Smooth muscle cell (in vitro differentiated cells): Measurements from ENCODE around the gene CPS1. TPM values are rescaled to one million over a fixed set of nuclear protein-coding genes. Genes with fewer than 3 reads are reported as not detected.

Experiments used
- DNase-seq: peaks from one replicate; lab custom pipeline; 2025; ENCODE audit not compliant: unreplicated experiment; lab: John Stamatoyannopoulos, UW
- H2AFZ ChIP-seq: fragments of 200-600 bp; sonication (generic); 2 replicates; pipeline ENCODE4 v1.6.0; 2016; ENCODE audit warnings: antibody characterized with exemption, low read depth, mild to moderate bottlenecking
- H3F3A ChIP-seq: fragments of 200-600 bp; sonication (generic); 2 replicates; pipeline ENCODE4 v1.6.0; 2017; ENCODE audit warnings: antibody characterized with exemption, low read depth
- H3K27ac ChIP-seq: fragments of 200-600 bp; sonication (generic); 2 replicates; pipeline ENCODE4 v1.5.1; 2016; ENCODE audit warnings: low read depth, mild to moderate bottlenecking
- H3K27me3 ChIP-seq: fragments of 200-600 bp; sonication (generic); 2 replicates; pipeline ENCODE4 v1.6.1; 2016; ENCODE audit warnings: low read depth, mild to moderate bottlenecking
- H3K36me3 ChIP-seq: fragments of 200-600 bp; sonication (generic); 2 replicates; pipeline ENCODE4 v1.5.1; 2016; ENCODE audit warnings: low read depth
- H3K4me1 ChIP-seq: fragments of 200-600 bp; sonication (generic); 2 replicates; pipeline ENCODE4 v1.5.1; 2016; ENCODE audit warnings: low read depth
- H3K4me2 ChIP-seq: fragments of 200-600 bp; sonication (generic); 2 replicates; pipeline ENCODE4 v1.6.0; 2016; ENCODE audit warnings: mild to moderate bottlenecking
- H3K4me3 ChIP-seq: fragments of 200-600 bp; sonication (generic); 2 replicates; pipeline ENCODE4 v1.5.1; 2016; ENCODE audit warnings: mild to moderate bottlenecking
- H3K79me2 ChIP-seq: fragments of 200-600 bp; sonication (generic); 2 replicates; pipeline ENCODE4 v1.6.0; 2016; ENCODE audit warnings: low read depth, mild to moderate bottlenecking
- H3K9ac ChIP-seq: fragments of 200-600 bp; sonication (generic); 2 replicates; pipeline ENCODE4 v1.6.0; 2016; ENCODE audit warnings: low read depth
- H3K9me3 ChIP-seq: fragments of 200-600 bp; sonication (generic); replicated peaks from 2 replicates; pipeline ENCODE4 v1.5.1; 2016; ENCODE audit warnings: low read depth
- H4K20me1 ChIP-seq: fragments of 200-600 bp; sonication (generic); 2 replicates; pipeline ENCODE4 v1.6.0; 2016; ENCODE audit warnings: low read depth
- WGBS: methylation state at CpG from one replicate; pipeline ENCODE4 v1.1.7; 2016; ENCODE audit warnings: low lambda C conversion rate; 5-methylcytosine and 5-hydroxymethylcytosine counted together
- polyA plus RNA-seq: library from polyadenylated mRNA; unstranded; fragments of >200 nt; fragmentation: Nextera tagmentation; extraction: Ambion mirVana; gene quantifications from 2 replicates; pipeline ENCODE4 v1.2.1, GENCODE V29; 2016
- total RNA-seq: library from RNA; depleted of rRNA; stranded (reverse); fragments of >200 nt; gene quantifications from 2 replicates; pipeline ENCODE4 v1.2.3, GENCODE V29; 2014
- TF ChIP-seq, protein P1 (sequence below): fragments of 200-600 bp; sonication (generic); IDR thresholded peaks from 2 replicates; pipeline ENCODE4 v1.5.1; 2017; ENCODE audit warnings: borderline replicate concordance, mild to moderate bottlenecking, antibody characterized with exemption; ENCODE audit not compliant: insufficient read depth, poor library complexity, severe bottlenecking

CPS1 gene
- total and polyA plus RNA-seq, 2 experiments from 2014 or later: 0.63 to 8.3 TPM

DNA sequence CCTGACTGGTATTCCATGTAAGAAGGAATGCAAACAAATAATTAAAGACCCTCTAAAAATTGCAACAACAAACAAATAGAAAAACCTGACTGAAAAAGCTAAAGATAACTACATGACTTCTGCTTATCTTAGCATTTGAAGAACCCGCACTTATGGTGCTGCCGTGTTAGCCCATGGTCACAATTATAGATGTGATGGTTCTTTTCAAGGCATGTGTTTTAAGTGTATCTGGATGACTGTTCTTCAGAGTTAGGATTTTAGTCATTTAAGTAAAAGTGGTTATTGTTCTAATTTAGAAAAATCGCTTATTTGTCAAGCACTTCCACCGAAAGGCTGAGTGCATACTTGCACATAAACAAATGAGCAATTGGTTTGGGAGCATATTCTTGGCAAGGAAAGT is 77.3 kb downstream of the CPS1 start:
- WGBS: 90% methylated on average over 4 of the region's 4 CpGs
- Histone ChIP-seq H3K4me2 (no peak overlapping the region), H3K27ac (no peak overlapping the region), H3K4me3 (no peak overlapping the region), H3K27me3 (no peaks in the 10 kb centered on the region), H3F3A (no peaks in the 10 kb centered on the region), H3K9ac (no peak overlapping the region), H3K4me1 (no peaks in the 10 kb centered on the region), H3K79me2 (no peaks in the 10 kb centered on the region), H3K36me3 (no peaks in the 10 kb centered on the region), H3K9me3 (no peaks in the 10 kb centered on the region), H4K20me1 (no peaks in the 10 kb centered on the region), H2AFZ (no peak overlapping the region)
- no peak for DNase-seq
- TF ChIP-seq, protein P1, sequence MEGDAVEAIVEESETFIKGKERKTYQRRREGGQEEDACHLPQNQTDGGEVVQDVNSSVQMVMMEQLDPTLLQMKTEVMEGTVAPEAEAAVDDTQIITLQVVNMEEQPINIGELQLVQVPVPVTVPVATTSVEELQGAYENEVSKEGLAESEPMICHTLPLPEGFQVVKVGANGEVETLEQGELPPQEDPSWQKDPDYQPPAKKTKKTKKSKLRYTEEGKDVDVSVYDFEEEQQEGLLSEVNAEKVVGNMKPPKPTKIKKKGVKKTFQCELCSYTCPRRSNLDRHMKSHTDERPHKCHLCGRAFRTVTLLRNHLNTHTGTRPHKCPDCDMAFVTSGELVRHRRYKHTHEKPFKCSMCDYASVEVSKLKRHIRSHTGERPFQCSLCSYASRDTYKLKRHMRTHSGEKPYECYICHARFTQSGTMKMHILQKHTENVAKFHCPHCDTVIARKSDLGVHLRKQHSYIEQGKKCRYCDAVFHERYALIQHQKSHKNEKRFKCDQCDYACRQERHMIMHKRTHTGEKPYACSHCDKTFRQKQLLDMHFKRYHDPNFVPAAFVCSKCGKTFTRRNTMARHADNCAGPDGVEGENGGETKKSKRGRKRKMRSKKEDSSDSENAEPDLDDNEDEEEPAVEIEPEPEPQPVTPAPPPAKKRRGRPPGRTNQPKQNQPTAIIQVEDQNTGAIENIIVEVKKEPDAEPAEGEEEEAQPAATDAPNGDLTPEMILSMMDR: no peak

DNA sequence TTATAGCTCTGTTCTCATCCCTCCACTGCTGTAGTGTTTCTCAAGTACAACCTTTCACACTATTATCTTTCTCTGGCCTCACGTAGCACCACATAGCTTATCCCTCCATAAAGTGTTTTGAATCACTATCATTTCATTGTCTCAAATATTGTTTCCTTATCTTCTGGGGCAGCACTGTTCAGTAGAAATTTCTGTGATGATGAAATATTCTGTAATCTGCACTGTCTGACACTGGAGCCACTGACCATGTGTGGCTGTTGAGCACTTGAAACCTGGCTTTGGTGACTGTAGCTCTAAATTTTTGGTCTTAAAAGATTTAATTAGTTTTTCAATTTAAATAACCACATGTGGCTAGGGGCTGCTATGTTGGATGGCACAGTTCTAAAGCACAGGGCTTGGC is 78.9 kb downstream of the CPS1 start:
- Histone ChIP-seq H3K27me3 (no peaks in the 10 kb centered on the region), H3K27ac (no peak overlapping the region), H3K4me3 (no peak overlapping the region), H3F3A (no peaks in the 10 kb centered on the region), H3K36me3 (no peaks in the 10 kb centered on the region), H3K9ac (no peak overlapping the region), H2AFZ (no peak overlapping the region), H3K79me2 (no peaks in the 10 kb centered on the region), H4K20me1 (no peaks in the 10 kb centered on the region), H3K4me2 (no peak overlapping the region), H3K9me3 (no peaks in the 10 kb centered on the region), H3K4me1 (no peaks in the 10 kb centered on the region)
- DNase-seq: no peak
- 91% methylated on average over 1 of the region's 1 CpG for WGBS
- TF ChIP-seq, protein P1: no peak

DNA sequence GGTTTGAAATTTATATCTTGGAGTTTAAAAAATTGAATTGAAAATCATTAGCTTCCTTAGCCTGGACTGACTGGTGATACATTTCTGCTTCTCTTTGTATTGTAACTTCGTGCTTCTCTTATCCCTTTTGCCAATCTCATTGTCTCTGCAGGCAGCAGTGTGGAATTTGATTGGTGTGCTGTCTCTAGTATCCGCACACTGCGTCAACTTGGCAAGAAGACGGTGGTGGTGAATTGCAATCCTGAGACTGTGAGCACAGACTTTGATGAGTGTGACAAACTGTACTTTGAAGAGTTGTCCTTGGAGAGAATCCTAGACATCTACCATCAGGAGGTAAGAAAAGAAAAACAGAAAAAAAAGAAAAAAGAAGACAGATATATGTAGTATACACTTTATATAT is 85.9 kb downstream of the CPS1 start:
- H4K20me1 ChIP-seq: no peaks in the 10 kb centered on the region
- TF ChIP-seq, protein P1: no peak

DNA sequence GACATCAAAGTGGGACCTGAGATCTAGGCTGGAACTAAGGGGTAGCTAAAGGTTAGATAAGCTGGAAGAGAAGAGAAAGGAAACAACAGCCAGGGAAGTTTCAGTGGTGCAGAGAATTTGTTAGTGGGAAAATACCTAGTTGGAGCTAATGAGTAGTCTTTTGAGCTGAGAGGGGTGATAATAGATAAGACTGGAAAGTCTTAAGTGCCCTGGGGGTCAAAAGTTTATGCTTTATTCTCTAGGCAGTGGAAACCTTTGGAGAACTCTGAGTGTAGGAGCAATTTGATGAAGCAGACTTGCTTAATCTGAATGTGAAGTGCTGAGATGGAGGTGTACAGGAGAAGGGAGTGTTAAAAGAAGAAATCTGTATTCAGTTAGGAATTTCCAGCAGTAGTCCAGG is 90.8 kb downstream of the CPS1 start:
- no peak overlapping the region for H2AFZ ChIP-seq

More for the DNA sequence above, 85.9 kb downstream of the CPS1 start:
- Histone ChIP-seq H3K27ac (no peak overlapping the region), H3K9me3 (no peaks in the 10 kb centered on the region), H3K4me1 (no peaks in the 10 kb centered on the region), H3F3A (no peaks in the 10 kb centered on the region), H3K9ac (no peak overlapping the region), H3K4me3 (no peak overlapping the region), H3K4me2 (no peak overlapping the region), H2AFZ (no peak overlapping the region), H3K36me3 (no peaks in the 10 kb centered on the region), H3K27me3 (no peaks in the 10 kb centered on the region), H3K79me2 (no peaks in the 10 kb centered on the region)
- DNase-seq: no peak
- WGBS: 80% methylated on average over 4 of the region's 4 CpGs

More for the DNA sequence above, 90.8 kb downstream of the CPS1 start:
- Histone ChIP-seq H3K4me2 (no peak overlapping the region), H4K20me1 (no peaks in the 10 kb centered on the region), H3K27me3 (no peaks in the 10 kb centered on the region), H3K4me1 (no peaks in the 10 kb centered on the region), H3K27ac (no peak overlapping the region), H3K4me3 (no peak overlapping the region), H3F3A (no peaks in the 10 kb centered on the region), H3K79me2 (no peaks in the 10 kb centered on the region), H3K9me3 (no peaks in the 10 kb centered on the region), H3K36me3 (no peaks in the 10 kb centered on the region), H3K9ac (no peak overlapping the region)
- TF ChIP-seq, protein P1: no peak
- no peak for DNase-seq
